HS-27A (cell line): ENCODE results near the gene EIF3A.
"Not testable (repeated sequence)": the region's sequence is repeated elsewhere in the genome, so short reads cannot be mapped to it uniquely, and the experiment has no call there.

Experiments used
- DNase-seq: peaks from one replicate; pipeline ENCODE4 v3.0.0-alpha.2; 2012; ENCODE audit warnings: low read depth, missing footprints

EIF3A gene

DNA sequence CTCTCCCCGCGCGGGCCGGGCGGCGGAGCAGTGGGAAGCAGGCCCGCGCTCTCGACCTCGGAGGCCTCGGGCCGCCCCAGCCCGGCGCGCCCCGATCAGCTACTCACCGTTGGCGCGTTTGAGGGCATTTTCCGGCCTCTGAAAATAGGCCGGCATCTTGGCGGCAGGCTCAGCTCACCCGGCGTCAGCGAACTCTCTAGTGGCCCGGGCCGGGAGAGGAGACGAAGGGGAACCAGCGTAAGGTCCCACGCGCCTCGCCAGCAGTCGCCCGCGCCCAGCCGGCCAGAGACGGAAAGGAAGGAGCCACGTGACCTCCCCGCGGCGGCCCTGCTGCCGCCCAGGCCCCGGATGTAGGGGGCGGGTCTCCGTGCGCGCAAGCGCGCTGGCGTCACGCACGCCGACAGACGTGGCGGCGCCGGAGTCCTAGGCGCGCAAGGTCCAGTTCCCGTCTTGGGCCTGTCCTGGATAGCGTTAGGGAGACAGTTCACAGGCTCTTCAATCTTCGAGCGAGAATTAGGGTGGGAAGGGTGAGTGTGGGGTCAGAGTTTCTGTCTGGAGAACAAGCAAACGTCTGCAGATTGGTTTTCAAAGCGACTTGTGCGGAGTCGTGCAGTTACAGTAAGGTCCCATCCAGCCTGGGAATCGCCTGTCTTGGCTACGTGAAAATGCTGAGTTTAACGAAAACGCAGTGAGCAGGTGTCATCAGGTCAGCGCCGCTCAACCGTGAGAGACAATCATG lies at the start of gene EIF3A:
Gene EIF3A, minus strand, starts transcription at position 297 of the 739 bp plus-strand sequence. Its CDS starts 141 bp downstream, at position 156.
- DNase-seq: no peak

DNA sequence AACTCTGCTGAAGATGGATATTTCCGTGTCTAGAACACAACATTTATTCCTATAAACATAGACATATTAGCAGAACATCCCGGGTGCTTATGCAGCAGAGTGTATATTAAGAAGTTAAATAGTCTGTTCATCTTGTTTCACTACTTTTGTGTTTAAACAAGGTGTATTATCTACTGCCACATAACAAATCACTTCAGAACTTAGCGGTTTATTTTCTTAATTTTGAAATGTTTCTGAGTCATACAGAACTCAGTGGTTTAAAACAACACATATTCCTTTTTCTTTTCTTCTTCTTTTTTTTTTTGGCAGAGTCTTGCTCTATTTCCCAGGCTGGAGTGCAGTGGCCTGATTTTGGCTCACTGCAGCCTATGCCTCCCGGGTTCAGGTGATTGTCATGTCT lies 49.1 kb upstream of the EIF3A start:
- no peak for DNase-seq

GRCh38 chr10:119125942-119126341 lies 45.3 kb upstream of the EIF3A start:
- no peak for DNase-seq

- no peak for DNase-seq
These were observed 40.3 kb upstream of the EIF3A start for GRCh38 chr10:119120875-119121274.

GRCh38 chr10:119120413-119120867 lies 39.8 kb upstream of the EIF3A start:
- no peak for DNase-seq

DNA sequence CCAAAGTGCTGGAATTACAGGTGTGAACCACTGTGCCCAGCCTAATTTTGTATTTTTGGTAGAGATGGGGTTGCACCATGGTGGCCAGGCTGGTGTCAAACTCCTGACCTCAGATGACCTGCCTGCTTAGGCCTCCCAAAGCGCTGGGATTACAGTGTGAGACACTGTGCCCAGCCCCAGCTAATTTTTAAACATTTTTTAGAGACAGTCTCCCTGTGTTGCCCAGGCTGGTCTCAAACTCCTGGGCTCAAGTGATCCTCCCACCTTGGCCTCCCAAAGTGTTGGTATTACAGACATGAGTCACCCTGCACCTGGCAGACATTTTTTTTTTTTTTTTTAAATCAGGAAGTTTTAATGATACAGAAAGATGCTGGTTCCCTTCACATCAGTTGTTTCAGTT lies 38.8 kb upstream of the EIF3A start:
- no peak for DNase-seq

DNA sequence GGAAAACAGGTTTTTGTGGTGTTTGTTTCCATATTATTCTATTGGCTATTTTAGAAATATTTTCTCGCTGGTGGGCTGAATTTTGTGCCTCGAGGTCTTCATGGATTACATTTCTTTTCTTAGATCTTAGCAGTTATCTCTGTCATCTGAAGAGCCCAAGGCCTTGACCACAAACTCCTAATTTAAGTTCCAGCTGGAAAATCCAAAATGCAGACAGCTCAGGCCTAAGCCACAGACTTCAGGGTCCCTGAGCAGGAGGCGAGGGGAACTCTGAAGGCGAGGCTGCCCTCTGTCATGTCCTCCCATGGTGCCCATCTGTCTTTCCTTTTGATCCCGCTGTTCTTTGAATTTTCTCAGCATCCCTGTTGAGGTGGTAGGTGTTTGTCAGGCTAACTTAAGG lies 37.6 kb upstream of the EIF3A start:
- DNase-seq: no peak

DNA sequence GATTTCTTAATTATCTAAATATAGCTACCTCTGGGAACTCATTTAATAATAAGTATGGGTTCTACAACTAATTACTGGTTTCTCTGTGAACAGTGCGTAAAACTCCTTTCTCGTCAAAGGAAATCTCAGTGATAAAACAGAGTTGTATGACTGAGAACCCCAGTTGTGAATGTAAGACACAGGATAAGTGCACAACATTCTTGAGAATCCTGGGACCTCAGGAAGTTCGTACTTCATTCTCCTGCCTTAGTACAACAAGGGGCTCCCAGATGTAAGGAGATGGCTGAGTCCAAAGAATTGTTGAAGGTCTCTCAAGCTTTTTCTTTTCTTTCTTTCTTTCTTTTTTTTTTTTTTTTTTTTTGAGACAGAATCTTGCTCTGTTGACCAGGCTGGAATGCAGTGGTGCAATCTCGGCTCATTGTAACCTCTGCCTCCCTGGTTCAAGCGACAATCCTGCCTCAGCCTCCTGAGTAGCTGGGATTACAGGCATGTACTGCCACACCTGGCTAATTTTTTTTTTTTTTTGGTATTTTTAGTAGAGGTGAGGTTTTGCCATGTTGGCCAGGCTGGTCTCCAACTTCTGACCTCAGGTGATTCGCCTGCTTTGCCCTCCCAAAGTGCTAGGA lies 35.8 kb upstream of the EIF3A start:
- DNase-seq: no peak

GRCh38 chr10:119115926-119116325 lies 35.3 kb upstream of the EIF3A start:
- DNase-seq: no peak

GRCh38 chr10:119113751-119114732 lies 33.4 kb upstream of the EIF3A start:
- DNase-seq: no peak

DNA sequence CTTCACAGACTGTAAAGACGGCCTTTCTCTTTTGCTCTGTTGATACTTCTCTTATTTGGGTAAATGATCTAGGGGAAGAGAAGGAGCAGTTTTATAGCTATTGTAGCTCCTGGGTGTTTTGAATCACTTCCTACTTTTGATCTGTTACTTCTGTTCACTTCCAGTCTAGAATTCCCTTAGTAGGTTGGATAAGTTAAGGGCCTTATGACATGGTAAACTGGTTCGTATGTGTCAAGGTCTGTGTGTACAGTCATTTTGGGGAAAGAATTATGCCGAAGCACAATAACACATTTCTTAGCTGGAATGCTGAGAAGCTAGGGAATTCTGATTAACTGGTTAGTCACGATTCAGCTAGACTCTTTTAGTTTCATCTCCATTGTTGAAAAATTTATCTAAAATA lies 31.4 kb upstream of the EIF3A start:
- DNase-seq: no peak

- DNase-seq: not testable (repeated sequence)
These were observed 27.2 kb upstream of the EIF3A start for GRCh38 chr10:119107771-119108170.

- not testable (repeated sequence) for DNase-seq
These were observed 26.5 kb upstream of the EIF3A start for GRCh38 chr10:119107106-119107505.

DNA sequence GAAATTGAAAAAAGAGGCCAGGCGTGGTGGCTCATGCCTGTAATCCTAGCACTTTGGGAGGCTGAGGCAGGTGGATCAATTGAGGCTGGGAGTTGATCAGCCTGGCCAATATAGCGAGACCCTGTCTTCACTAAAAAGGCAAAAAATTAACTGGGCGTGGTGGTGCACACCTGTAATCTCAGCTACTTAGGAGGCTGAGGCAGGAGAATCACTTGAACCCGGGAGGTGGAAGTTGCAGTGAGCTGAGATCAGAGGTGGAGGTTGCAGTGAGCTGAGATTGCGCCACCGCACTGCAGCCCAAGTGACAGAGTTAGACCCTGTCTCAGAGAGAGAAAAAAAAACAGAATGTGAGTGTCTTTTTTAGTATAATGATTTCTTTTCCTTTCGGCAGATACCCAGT lies 25.3 kb upstream of the EIF3A start:
- DNase-seq: not testable (repeated sequence)

DNA sequence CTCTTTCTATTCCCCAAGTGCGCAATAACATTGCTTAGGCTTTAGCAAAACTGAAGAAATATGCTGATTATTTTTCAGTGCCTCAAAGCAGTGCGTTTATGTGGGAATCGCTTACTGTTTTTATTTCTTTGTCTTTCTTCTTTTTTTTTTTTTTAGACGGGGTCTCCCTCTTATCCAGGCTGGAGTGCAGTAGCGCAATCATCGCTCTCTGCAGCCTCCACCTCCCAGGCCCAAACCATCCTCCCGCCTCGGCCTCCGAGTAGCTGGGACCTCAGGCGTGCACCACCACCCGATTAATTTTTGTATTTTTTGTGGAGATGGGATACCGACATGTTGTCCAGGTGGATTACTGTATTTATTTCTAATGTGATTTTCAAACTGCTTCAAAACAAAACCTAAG lies 24.5 kb upstream of the EIF3A start:
- no peak for DNase-seq

GRCh38 chr10:119104654-119105015 lies 24.0 kb upstream of the EIF3A start:
- DNase-seq: no peak

DNA sequence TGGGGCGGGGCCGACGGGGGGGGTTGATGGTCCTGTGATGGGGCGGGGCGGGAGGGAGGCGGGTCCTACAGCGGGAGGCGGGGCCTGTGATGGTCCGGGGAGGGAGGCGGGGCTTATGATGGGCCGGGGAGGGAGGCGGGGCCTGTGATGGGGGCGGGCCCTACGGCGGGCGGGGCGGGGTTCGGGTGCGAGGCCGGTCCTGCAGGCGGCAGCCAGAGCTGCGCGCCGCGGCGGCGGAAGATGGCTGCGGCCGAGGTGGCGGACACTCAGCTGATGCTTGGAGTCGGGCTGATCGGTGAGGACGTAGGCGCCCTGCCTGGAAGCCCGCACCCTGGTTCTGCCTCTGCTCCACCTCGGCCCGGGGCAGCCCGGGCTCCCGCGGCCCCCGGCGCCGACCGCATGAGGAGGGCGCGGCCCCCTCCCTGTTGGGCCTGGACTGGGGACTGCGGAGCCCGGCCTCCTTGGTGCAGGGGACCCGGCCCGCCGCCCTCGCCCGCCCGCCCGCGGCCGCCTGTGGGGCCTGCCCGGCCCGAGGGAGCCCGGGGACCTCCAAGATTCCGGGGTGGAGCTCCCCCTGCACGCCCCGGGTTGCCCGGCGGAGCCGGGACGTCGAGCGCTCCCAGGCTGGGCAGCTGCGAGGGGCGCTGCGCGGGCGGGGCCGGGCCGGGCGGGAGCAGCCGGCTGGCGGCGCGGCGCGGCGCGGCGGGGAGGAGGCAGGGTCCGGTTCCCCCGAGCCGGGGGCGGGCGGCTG lies 23.5 kb upstream of the EIF3A start, which contains the start of gene DENND10:
Gene DENND10, plus strand, starts transcription at position 211 of the 751 bp plus-strand sequence. Its CDS starts 30 bp downstream, at position 241.
- no peak for DNase-seq

GRCh38 chr10:119103241-119103902 lies 22.8 kb upstream of the EIF3A start:
- DNase-seq: no peak

DNA sequence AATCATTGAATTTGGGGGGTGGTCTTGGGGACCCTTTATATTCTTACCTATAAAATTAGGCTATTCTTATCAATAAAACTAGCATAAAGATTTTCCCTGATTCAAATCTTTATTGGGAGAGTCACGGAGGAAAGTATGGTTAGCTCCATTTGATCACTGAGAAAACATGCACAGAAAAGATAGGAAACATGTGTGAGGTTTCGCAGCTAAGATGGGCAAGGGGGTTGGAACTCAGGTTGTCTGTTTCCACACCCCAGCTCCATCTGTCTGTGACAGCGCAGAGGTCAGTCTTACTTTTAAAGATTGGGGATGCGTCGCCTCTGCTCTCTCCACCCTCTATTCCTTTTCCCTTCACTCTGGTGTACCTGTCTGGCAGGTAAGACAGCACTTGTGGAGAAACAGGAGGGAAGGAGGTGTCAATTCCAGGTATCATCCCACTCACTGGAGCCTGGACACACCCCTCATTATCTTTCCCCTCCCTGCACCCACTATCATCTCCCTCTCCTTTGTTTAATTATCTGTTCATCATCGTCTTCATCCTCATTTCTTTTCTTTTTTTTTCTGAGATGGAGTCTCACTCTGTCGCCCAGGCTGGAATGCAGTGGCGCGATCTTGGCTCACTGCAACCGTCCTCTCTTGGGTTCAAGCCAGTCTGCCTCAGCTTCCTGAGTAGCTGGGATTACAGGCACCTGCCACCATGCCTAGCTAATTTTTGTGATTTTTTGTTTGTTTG lies 20.9 kb upstream of the EIF3A start:
- no peak for DNase-seq
